Adipocyte (in vitro differentiated cells): Measurements from ENCODE around the gene RNF213.
"Not testable (repeated sequence)": the region's sequence is repeated elsewhere in the genome, so short reads cannot be mapped to it uniquely, and the experiment has no call there.

Source experiments
- DNase-seq: peaks from one replicate; pipeline ENCODE4 v3.0.0-alpha.2; 2015; ENCODE audit warnings: low read depth
- H3K27me3 ChIP-seq: replicated peaks from 2 replicates; pipeline ENCODE4 v1.7.0; 2013; ENCODE audit warnings: mild to moderate bottlenecking, low read length, moderate library complexity; ENCODE audit not compliant: control insufficient read depth, insufficient read depth
- H3K36me3 ChIP-seq: 2 replicates; pipeline ENCODE4 v1.7.0; 2013; ENCODE audit warnings: low read length, mild to moderate bottlenecking, moderate library complexity; ENCODE audit not compliant: control insufficient read depth, insufficient read depth, severe bottlenecking
- H3K4me1 ChIP-seq: 2 replicates; pipeline ENCODE4 v1.7.0; 2013; ENCODE audit warnings: mild to moderate bottlenecking, low read length, moderate library complexity; ENCODE audit not compliant: control insufficient read depth, insufficient read depth
- H3K4me3 ChIP-seq: 2 replicates; pipeline ENCODE4 v1.7.0; 2013; ENCODE audit warnings: mild to moderate bottlenecking, low read length, moderate library complexity
- H3K9ac ChIP-seq: 2 replicates; pipeline ENCODE4 v1.7.0; 2013; ENCODE audit warnings: mild to moderate bottlenecking, low read length, moderate library complexity
- H3K9me3 ChIP-seq: 2 replicates; pipeline ENCODE4 v1.7.0; 2013; ENCODE audit warnings: mild to moderate bottlenecking, low read length, moderate library complexity; ENCODE audit not compliant: control insufficient read depth

RNF213 gene

GRCh38 chr17:80274871-80275449, 14.3 kb downstream of the RNF213 start:
- H3K36me3 ChIP-seq, result peaks cover 14% of the 10 kb centered on the region
- H3K4me3 ChIP-seq, result no peak overlapping the region
- DNase-seq, result no peak
- H3K4me1 ChIP-seq, result peaks cover 17% of the 10 kb centered on the region
- H3K27me3 ChIP-seq, result no peaks in the 10 kb centered on the region
- H3K9ac ChIP-seq, result no peak overlapping the region
- H3K9me3 ChIP-seq, result no peaks in the 10 kb centered on the region

GRCh38 chr17:80275857-80276256, 15.2 kb downstream of the RNF213 start:
- H3K9ac ChIP-seq, H3K27me3 ChIP-seq, H3K9me3 ChIP-seq, H3K4me3 ChIP-seq: not testable (repeated sequence)
- peak; percentile 44 for DNase-seq
- Histone ChIP-seq H3K36me3 (peaks cover 14% of the 10 kb centered on the region), H3K4me1 (peaks cover 24% of the 10 kb centered on the region)

GRCh38 chr17:80277751-80278671, 17.4 kb downstream of the RNF213 start:
- peaks cover 14% of the 10 kb centered on the region for H3K36me3 ChIP-seq

GRCh38 chr17:80279895-80280294, 19.2 kb downstream of the RNF213 start:
- Histone ChIP-seq H3K36me3 (peaks cover 10% of the 10 kb centered on the region), H3K4me3 (peak overlapping the region; percentile 14), H3K27me3 (no peaks in the 10 kb centered on the region), H3K9me3 (no peaks in the 10 kb centered on the region), H3K9ac (no peak overlapping the region), H3K4me1 (peaks cover 23% of the 10 kb centered on the region)
- peak; percentile 87 for DNase-seq

More at GRCh38 chr17:80277751-80278671, 17.4 kb downstream of the RNF213 start:
- H3K4me3 ChIP-seq, result no peak overlapping the region
- no peak overlapping the region for H3K9ac ChIP-seq
- no peaks in the 10 kb centered on the region for H3K9me3 ChIP-seq
- DNase-seq, result no peak
- H3K4me1 ChIP-seq, result peaks cover 24% of the 10 kb centered on the region
- H3K27me3 ChIP-seq, result no peaks in the 10 kb centered on the region

GRCh38 chr17:80281516-80281915, 20.9 kb downstream of the RNF213 start:
- Histone ChIP-seq H3K9ac (no peak overlapping the region), H3K36me3 (peaks cover 7% of the 10 kb centered on the region), H3K4me3 (no peak overlapping the region), H3K4me1 (peaks cover 19% of the 10 kb centered on the region), H3K9me3 (no peaks in the 10 kb centered on the region), H3K27me3 (no peaks in the 10 kb centered on the region)
- no peak for DNase-seq

GRCh38 chr17:80283116-80283852, 22.6 kb downstream of the RNF213 start:
- no peak overlapping the region for H3K9ac ChIP-seq
- peaks cover 19% of the 10 kb centered on the region for H3K4me1 ChIP-seq
- no peak overlapping the region for H3K4me3 ChIP-seq
- no peaks in the 10 kb centered on the region for H3K27me3 ChIP-seq
- H3K9me3 ChIP-seq, result no peaks in the 10 kb centered on the region
- DNase-seq, result no peak
- H3K36me3 ChIP-seq, result peaks cover 8% of the 10 kb centered on the region

- H3K9ac ChIP-seq, result no peak overlapping the region
- H3K27me3 ChIP-seq, result no peaks in the 10 kb centered on the region
- peaks cover 10% of the 10 kb centered on the region for H3K4me1 ChIP-seq
- no peaks in the 10 kb centered on the region for H3K9me3 ChIP-seq
- DNase-seq, result no peak
- peaks cover 16% of the 10 kb centered on the region for H3K36me3 ChIP-seq
- H3K4me3 ChIP-seq, result no peak overlapping the region
These were observed 24.0 kb downstream of the RNF213 start for GRCh38 chr17:80284631-80285030.

GRCh38 chr17:80285237-80285920, 24.7 kb downstream of the RNF213 start:
- no peaks in the 10 kb centered on the region for H3K27me3 ChIP-seq
- peaks cover 23% of the 10 kb centered on the region for H3K36me3 ChIP-seq
- H3K9ac ChIP-seq, result no peak overlapping the region
- no peak overlapping the region for H3K4me3 ChIP-seq
- no peak for DNase-seq
- no peaks in the 10 kb centered on the region for H3K9me3 ChIP-seq
- peaks cover 3% of the 10 kb centered on the region for H3K4me1 ChIP-seq

- no peaks in the 10 kb centered on the region for H3K9me3 ChIP-seq
- no peak for DNase-seq
- H3K9ac ChIP-seq, result no peak overlapping the region
- H3K4me1 ChIP-seq, result no peaks in the 10 kb centered on the region
- H3K4me3 ChIP-seq, result no peak overlapping the region
- H3K27me3 ChIP-seq, result no peaks in the 10 kb centered on the region
- H3K36me3 ChIP-seq, result peaks cover 35% of the 10 kb centered on the region
These were observed 25.9 kb downstream of the RNF213 start for GRCh38 chr17:80286638-80286960.

- no peak overlapping the region for H3K4me3 ChIP-seq
- H3K36me3 ChIP-seq, result peaks cover 39% of the 10 kb centered on the region
- no peaks in the 10 kb centered on the region for H3K4me1 ChIP-seq
- DNase-seq, result peak; percentile 12
- no peaks in the 10 kb centered on the region for H3K9me3 ChIP-seq
- H3K9ac ChIP-seq, result no peak overlapping the region
- no peaks in the 10 kb centered on the region for H3K27me3 ChIP-seq
These were observed 26.4 kb downstream of the RNF213 start for GRCh38 chr17:80287038-80287437.
